ENCODE data around the gene SMAD6. TPM values are rescaled to one million over a fixed set of nuclear protein-coding genes. Genes with fewer than 3 reads are reported as not detected.

SMAD6 gene
- total RNA-seq, 1 donor from 2014 or later: 0.43 TPM

- no peaks in the 10 kb centered on the region for H3K9me3 Mint-ChIP-seq
- intact Hi-C loops (cut with micrococcal nuclease): no loop called here
- H3K4me1 Mint-ChIP-seq (ENCODE audit: low read depth): no peaks in the 10 kb centered on the region
- no peak for DNase-seq (ENCODE audit: low spot score)
- peaks cover 3% of the 10 kb centered on the region for H3K27me3 Mint-ChIP-seq (ENCODE audit: low read depth)
- H3K4me3 Mint-ChIP-seq (ENCODE audit: low read depth): no peak overlapping the region
- H3K36me3 Mint-ChIP-seq (ENCODE audit: low read depth): no peaks in the 10 kb centered on the region
- no peak overlapping the region for H3K27ac Mint-ChIP-seq
Observed at GRCh38 chr15:66778314-66778665, 76.3 kb downstream of the SMAD6 start.

- Mint-ChIP-seq H3K27me3 (ENCODE audit: low read depth) (peaks cover 3% of the 10 kb centered on the region), H3K4me1 (ENCODE audit: low read depth) (no peaks in the 10 kb centered on the region), H3K36me3 (ENCODE audit: low read depth) (no peaks in the 10 kb centered on the region), H3K27ac (no peak overlapping the region), H3K9me3 (no peaks in the 10 kb centered on the region), H3K4me3 (ENCODE audit: low read depth) (no peak overlapping the region)
- intact Hi-C loops (cut with micrococcal nuclease): no loop called here
- no peak for DNase-seq (ENCODE audit: low spot score)
Observed at GRCh38 chr15:66778716-66779115, 76.7 kb downstream of the SMAD6 start.

- no peak for DNase-seq (ENCODE audit: low spot score)
- H3K4me1 Mint-ChIP-seq (ENCODE audit: low read depth): no peaks in the 10 kb centered on the region
- H3K4me3 Mint-ChIP-seq (ENCODE audit: low read depth): no peak overlapping the region
- H3K36me3 Mint-ChIP-seq (ENCODE audit: low read depth): no peaks in the 10 kb centered on the region
- intact Hi-C loops (cut with micrococcal nuclease): no loop called here
- no peak overlapping the region for H3K27ac Mint-ChIP-seq
- H3K27me3 Mint-ChIP-seq (ENCODE audit: low read depth): peaks cover 3% of the 10 kb centered on the region
- H3K9me3 Mint-ChIP-seq: no peaks in the 10 kb centered on the region
Observed at GRCh38 chr15:66779331-66780009, 77.4 kb downstream of the SMAD6 start.

- Mint-ChIP-seq H3K9me3 (no peaks in the 10 kb centered on the region), H3K36me3 (ENCODE audit: low read depth) (no peaks in the 10 kb centered on the region), H3K4me3 (ENCODE audit: low read depth) (no peak overlapping the region), H3K27ac (no peak overlapping the region), H3K4me1 (ENCODE audit: low read depth) (no peaks in the 10 kb centered on the region), H3K27me3 (ENCODE audit: low read depth) (peaks cover 3% of the 10 kb centered on the region)
- DNase-seq (ENCODE audit: low spot score): no peak
- intact Hi-C loops (cut with micrococcal nuclease): no loop called here
Observed at GRCh38 chr15:66780172-66780972, 78.3 kb downstream of the SMAD6 start.

- no peak overlapping the region for H3K4me3 Mint-ChIP-seq (ENCODE audit: low read depth)
Observed at GRCh38 chr15:66780973-66781718, 79.1 kb downstream of the SMAD6 start.

GRCh38 chr15:66782785-66783184 is 80.7 kb downstream of the SMAD6 start:
- Mint-ChIP-seq H3K4me3 (ENCODE audit: low read depth) (no peak overlapping the region), H3K4me1 (ENCODE audit: low read depth) (no peaks in the 10 kb centered on the region), H3K36me3 (ENCODE audit: low read depth) (no peaks in the 10 kb centered on the region), H3K27me3 (ENCODE audit: low read depth) (peaks cover 3% of the 10 kb centered on the region), H3K27ac (no peak overlapping the region), H3K9me3 (no peaks in the 10 kb centered on the region)
- DNase-seq (ENCODE audit: low spot score): no peak
- intact Hi-C loops (cut with micrococcal nuclease): no loop called here

More at GRCh38 chr15:66780973-66781718, 79.1 kb downstream of the SMAD6 start:
- H3K36me3 Mint-ChIP-seq (ENCODE audit: low read depth): no peaks in the 10 kb centered on the region
- intact Hi-C loops (cut with micrococcal nuclease): no loop called here
- H3K27ac Mint-ChIP-seq: no peak overlapping the region
- peaks cover 3% of the 10 kb centered on the region for H3K27me3 Mint-ChIP-seq (ENCODE audit: low read depth)
- H3K9me3 Mint-ChIP-seq: no peaks in the 10 kb centered on the region
- DNase-seq (ENCODE audit: low spot score): no peak
- H3K4me1 Mint-ChIP-seq (ENCODE audit: low read depth): no peaks in the 10 kb centered on the region

GRCh38 chr15:66783314-66783713 is 81.3 kb downstream of the SMAD6 start:
- H3K36me3 Mint-ChIP-seq (ENCODE audit: low read depth): no peaks in the 10 kb centered on the region
- no peaks in the 10 kb centered on the region for H3K9me3 Mint-ChIP-seq

GRCh38 chr15:66783725-66784124 is 81.7 kb downstream of the SMAD6 start:
- DNase-seq (ENCODE audit: low spot score): no peak
- H3K9me3 Mint-ChIP-seq: no peaks in the 10 kb centered on the region
- H3K27me3 Mint-ChIP-seq (ENCODE audit: low read depth): peaks cover 3% of the 10 kb centered on the region
- H3K36me3 Mint-ChIP-seq (ENCODE audit: low read depth): no peaks in the 10 kb centered on the region
- intact Hi-C loops (cut with micrococcal nuclease): no loop called here
- no peak overlapping the region for H3K4me3 Mint-ChIP-seq (ENCODE audit: low read depth)
- no peak overlapping the region for H3K27ac Mint-ChIP-seq
- H3K4me1 Mint-ChIP-seq (ENCODE audit: low read depth): no peaks in the 10 kb centered on the region

More at GRCh38 chr15:66783314-66783713, 81.3 kb downstream of the SMAD6 start:
- Mint-ChIP-seq H3K4me1 (ENCODE audit: low read depth) (no peaks in the 10 kb centered on the region), H3K27ac (no peak overlapping the region), H3K27me3 (ENCODE audit: low read depth) (peaks cover 3% of the 10 kb centered on the region), H3K4me3 (ENCODE audit: low read depth) (no peak overlapping the region)
- no peak for DNase-seq (ENCODE audit: low spot score)
- intact Hi-C loops (cut with micrococcal nuclease): no loop called here

- H3K27me3 Mint-ChIP-seq (ENCODE audit: low read depth): peaks cover 3% of the 10 kb centered on the region
- H3K27ac Mint-ChIP-seq: no peak overlapping the region
- intact Hi-C loops (cut with micrococcal nuclease): no loop called here
- no peak overlapping the region for H3K4me3 Mint-ChIP-seq (ENCODE audit: low read depth)
- no peak for DNase-seq (ENCODE audit: low spot score)
- H3K9me3 Mint-ChIP-seq: no peaks in the 10 kb centered on the region
- no peaks in the 10 kb centered on the region for H3K36me3 Mint-ChIP-seq (ENCODE audit: low read depth)
- no peaks in the 10 kb centered on the region for H3K4me1 Mint-ChIP-seq (ENCODE audit: low read depth)
Observed at GRCh38 chr15:66784174-66784573, 82.1 kb downstream of the SMAD6 start.

- no peaks in the 10 kb centered on the region for H3K36me3 Mint-ChIP-seq (ENCODE audit: low read depth)
- no peak overlapping the region for H3K4me3 Mint-ChIP-seq (ENCODE audit: low read depth)
- intact Hi-C loops (cut with micrococcal nuclease): no loop called here
- DNase-seq (ENCODE audit: low spot score): no peak
- H3K4me1 Mint-ChIP-seq (ENCODE audit: low read depth): no peaks in the 10 kb centered on the region
- H3K27ac Mint-ChIP-seq: no peak overlapping the region
- H3K9me3 Mint-ChIP-seq: no peaks in the 10 kb centered on the region
- peaks cover 3% of the 10 kb centered on the region for H3K27me3 Mint-ChIP-seq (ENCODE audit: low read depth)
Observed at GRCh38 chr15:66785637-66786036, 83.6 kb downstream of the SMAD6 start.

- Mint-ChIP-seq H3K9me3 (no peaks in the 10 kb centered on the region), H3K4me3 (ENCODE audit: low read depth) (no peak overlapping the region), H3K27ac (no peak overlapping the region), H3K4me1 (ENCODE audit: low read depth) (no peaks in the 10 kb centered on the region), H3K36me3 (ENCODE audit: low read depth) (no peaks in the 10 kb centered on the region), H3K27me3 (ENCODE audit: low read depth) (peaks cover 3% of the 10 kb centered on the region)
- no peak for DNase-seq (ENCODE audit: low spot score)
- intact Hi-C loops (cut with micrococcal nuclease): no loop called here
Observed at GRCh38 chr15:66786222-66786621, 84.2 kb downstream of the SMAD6 start.

GRCh38 chr15:66786708-66787488 is 84.9 kb downstream of the SMAD6 start:
- H3K4me1 Mint-ChIP-seq (ENCODE audit: low read depth): no peaks in the 10 kb centered on the region
- intact Hi-C loops (cut with micrococcal nuclease): no loop called here
- no peak overlapping the region for H3K27ac Mint-ChIP-seq

More at GRCh38 chr15:66786708-66787488, 84.9 kb downstream of the SMAD6 start:
- H3K9me3 Mint-ChIP-seq: no peaks in the 10 kb centered on the region
- H3K4me3 Mint-ChIP-seq (ENCODE audit: low read depth): no peak overlapping the region
- no peaks in the 10 kb centered on the region for H3K36me3 Mint-ChIP-seq (ENCODE audit: low read depth)
- DNase-seq (ENCODE audit: low spot score): no peak
- H3K27me3 Mint-ChIP-seq (ENCODE audit: low read depth): peaks cover 3% of the 10 kb centered on the region
